NCI-H1694 (cell line): ENCODE data around the gene KLK11.
"Not testable (repeated sequence)": the region's sequence is repeated elsewhere in the genome, so short reads cannot be mapped to it uniquely, and the experiment has no call there.

Experiments used
- DNase-seq: peaks from one replicate; lab custom pipeline; 2025; lab: John Stamatoyannopoulos, UW

The KLK11 gene

DNA sequence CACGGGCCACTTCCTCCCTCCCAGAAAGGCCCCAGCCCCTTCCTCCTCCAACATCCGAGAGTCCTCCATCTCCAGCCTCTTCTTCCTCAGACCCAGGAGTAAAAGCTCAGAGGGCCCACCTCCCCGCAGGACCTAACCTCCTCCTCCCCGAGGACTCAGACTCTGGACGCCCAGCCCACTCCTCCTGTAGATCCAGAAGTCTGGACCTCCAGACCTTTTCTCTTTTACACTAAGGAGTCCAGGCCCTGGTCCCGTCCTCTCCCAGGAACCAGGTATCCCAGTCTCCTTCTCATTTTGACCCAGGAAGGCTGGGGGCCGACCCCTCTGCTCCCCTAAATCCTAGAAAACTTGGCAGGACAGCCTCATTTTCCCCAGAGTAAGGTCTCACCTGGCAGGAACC, 23.1 kb downstream of the KLK11 start:
- DNase-seq = no peak

GRCh38 chr19:51002542-51003311, 23.7 kb downstream of the KLK11 start:
- DNase-seq = no peak

DNA sequence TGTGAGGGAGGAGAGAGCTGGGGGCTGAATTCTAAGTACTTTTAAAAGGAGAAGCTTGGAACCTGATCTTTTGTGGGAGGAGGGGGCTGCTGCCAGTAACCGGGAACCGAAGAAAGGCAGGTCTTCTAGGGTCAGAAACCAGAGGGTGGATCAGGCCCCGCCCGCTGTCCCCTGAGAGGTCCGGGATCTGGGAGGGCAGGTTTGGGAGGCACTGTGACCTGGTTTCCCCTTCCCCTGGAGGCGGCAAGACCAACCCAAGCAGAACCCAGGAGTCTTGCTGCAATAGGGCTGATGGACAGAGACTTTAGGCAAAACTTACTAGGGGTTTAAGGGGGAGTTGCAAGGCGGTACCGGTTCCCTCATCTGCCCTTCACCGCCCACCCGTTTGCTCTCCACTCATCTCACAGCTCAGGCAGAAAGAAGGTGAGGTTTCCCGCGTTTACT, 24.3 kb downstream of the KLK11 start:
- DNase-seq = no peak

DNA sequence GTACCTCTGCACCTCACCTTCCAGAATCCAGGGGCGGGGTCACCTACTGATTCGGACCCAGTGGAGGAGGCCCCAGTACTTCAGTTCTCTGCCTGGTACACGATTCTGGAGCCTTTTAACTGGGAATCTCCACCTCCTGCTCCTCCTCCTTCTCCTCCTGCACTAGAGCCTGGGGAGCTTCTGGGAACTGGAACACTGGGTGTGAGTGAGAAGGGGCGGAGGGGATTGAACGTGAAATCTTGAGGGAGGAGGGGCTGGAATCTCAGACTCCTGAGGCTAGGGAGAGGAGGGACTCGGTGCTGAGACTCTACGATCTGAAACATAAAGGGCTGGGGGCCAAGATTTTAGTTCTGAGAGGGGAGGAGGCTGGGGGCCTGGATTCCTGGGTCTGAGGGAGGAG, 24.9 kb downstream of the KLK11 start, which contains the start of gene KLK8:
KLK8 (minus strand) TSS at position 90 of the 400 bp plus-strand sequence. CDS start 437 bp downstream, outside the sequence.
- DNase-seq = no peak

DNA sequence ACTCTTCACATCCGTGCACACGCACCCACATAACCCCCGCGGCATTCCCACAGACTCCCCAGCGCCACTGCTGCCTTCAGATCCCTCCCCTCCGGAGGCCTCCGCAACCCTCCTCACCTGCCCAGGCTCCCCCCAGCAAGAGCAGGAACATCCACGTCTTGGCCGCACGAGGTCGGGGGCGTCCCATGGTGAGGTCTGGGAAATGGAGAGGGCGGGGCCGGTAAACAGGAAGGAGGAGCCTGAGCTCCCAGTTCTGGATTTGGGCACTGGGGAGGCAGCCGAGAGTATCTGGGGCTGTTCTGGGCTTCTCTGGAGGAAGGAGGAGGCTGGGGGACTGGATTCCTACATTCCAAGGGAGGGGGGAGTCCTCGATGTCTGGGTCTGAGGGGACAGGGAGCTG, 25.4 kb downstream of the KLK11 start:
- no peak for DNase-seq

- DNase-seq = no peak
These were observed 26.0 kb downstream of the KLK11 start for GRCh38 chr19:51000426-51000825.

DNA sequence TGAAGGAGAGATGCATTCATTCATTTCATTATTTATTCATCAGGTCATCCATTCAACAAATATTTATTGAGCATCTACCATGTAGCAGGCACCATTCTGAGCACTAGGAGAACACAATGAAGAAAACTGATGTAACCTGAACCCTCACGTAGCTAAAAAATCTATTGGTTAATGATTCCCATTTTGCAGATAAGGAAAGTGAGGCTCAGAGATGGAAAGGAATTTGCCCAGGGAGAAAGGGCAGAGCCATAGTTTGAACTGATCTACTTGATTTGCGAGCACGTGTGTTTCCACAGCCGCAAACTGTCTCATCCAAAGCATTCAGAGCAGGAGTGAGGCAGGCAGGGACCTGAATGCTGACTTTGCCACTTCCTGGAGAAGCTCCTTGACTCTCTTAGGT, 27.7 kb downstream of the KLK11 start:
- DNase-seq = no peak

GRCh38 chr19:50998061-50998460, 28.4 kb downstream of the KLK11 start:
- DNase-seq = no peak

- DNase-seq = no peak
These were observed 32.3 kb downstream of the KLK11 start for GRCh38 chr19:50994129-50994528.

DNA sequence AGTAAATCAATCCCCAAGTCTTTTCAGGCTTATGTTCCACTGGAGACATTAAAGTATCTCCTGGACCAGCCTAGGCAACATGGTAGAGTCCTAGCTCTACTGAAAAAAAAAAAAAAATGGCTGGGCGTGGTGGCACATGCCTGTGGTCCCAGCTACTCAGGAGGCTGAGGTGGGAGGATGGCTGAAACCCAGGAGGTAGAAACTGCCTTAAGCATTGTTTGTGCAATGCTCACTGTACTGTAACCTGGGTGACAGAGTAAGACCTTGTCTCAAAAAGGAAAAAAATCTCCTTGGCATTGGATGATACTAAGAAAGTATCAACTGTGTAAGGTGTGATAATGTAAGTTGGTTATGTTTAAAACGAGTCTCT, 33.8 kb downstream of the KLK11 start:
- DNase-seq = no peak

DNA sequence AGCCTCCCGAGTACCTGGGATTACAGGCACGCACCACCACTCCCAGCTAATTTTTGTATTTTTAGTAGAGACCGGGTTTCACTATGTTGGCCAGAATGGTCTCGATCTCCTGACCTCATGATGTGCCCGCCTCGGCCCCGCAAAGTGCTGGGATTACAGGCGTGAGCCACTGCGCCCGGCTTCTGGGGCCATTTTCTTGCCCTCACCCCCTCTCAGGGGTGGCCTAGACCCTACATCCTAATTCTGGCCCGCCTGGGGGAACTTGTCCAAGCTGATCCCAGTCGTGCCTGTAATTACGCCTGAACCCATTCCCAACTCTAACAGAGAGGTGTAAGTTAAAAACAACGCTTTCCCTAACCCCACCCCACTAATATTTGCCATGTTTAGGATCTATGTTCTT, 42.0 kb downstream of the KLK11 start:
- not testable (repeated sequence) for DNase-seq

DNA sequence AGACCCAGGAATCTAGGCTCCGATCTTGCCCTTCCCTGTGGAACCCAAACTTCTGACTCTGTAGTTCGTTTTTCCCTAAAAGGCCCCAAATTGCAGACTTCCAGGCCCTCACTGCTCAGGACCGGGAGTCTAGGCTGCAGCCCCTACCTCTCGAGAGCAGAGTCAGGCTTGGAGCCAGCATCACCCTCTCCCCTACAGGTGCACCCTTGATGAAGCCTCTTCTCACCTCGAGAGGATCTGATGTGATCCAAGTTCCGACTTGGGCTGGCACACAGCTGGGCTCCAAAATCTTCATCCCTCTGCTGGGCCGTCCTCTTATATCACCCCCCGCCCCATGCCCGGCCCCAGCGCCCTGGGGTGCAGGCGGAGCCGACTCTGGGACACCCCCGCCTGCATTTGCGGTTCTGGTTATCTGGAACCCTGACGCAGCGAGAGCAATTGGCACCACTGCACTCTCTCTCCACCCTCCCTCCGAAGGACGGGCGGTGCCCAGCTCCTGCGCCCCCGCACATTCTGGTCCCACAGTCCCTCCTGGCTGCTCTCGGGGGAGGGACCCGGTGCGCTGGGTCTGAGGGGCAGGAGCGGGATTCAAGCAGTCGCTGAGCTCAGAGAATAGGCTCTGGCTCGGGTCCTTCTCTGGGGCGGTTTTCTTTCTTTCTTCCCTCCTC, 42.7 kb downstream of the KLK11 start, which contains the start of gene KLK7:
KLK7 (minus strand) TSS at position 293 of the 668 bp plus-strand sequence. CDS start 1,518 bp downstream, outside the sequence.
- DNase-seq = no peak

GRCh38 chr19:50982186-50982585, 44.2 kb downstream of the KLK11 start:
- DNase-seq = no peak

- no peak for DNase-seq
These were observed 44.7 kb downstream of the KLK11 start for GRCh38 chr19:50981587-50982146.

- no peak for DNase-seq
These were observed 46.2 kb downstream of the KLK11 start for GRCh38 chr19:50980208-50980607.

DNA sequence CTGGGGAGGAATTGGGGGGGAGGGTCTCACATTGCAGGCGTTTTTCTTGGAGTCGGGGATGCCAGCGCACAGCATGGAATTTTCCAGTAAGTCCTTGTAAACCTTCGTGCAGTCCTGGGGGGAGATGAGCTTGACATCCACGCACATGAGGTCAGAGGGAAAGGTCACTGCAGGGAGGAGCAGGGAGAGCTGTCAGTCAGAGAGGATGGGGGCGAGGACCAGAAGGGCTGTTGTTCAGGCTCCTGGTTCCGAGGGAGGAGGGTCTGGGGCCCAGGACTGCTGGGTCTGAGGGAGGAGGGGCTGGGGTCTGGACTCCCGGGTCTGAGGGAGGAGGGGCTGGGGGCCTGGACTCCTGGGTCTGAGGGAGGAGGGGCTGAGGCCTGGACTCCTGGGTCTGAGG, 46.7 kb downstream of the KLK11 start:
- no peak for DNase-seq

DNA sequence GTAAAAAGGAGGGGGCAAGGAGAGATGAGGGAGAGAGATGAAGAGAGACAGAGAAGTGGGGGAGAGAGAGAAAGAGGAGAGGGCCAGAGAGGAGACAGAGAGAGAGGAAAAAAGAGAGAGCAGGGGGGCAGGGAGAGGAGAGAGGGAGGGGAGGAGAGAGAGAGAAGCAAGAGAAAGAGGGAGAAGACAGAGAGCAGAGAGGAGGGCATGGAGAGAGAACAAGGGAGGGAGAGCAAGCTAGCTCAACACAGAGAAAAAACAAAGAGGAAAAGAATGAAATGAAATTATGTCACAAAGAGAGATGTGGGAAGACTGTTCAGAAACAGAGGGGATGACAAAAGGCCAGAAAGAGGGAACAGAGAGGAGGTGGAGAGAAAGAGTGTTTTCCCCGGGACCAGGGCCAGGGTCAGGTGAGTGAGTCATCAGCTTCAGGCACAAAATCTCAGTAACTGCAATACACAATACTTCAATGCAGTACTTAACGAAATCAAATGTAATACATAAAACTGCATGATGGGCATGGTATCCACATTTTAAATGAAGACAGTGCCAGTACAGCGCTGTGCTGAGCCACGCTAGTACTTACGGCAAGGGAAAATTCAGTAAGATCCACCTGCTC, 47.5 kb downstream of the KLK11 start:
- no peak for DNase-seq

DNA sequence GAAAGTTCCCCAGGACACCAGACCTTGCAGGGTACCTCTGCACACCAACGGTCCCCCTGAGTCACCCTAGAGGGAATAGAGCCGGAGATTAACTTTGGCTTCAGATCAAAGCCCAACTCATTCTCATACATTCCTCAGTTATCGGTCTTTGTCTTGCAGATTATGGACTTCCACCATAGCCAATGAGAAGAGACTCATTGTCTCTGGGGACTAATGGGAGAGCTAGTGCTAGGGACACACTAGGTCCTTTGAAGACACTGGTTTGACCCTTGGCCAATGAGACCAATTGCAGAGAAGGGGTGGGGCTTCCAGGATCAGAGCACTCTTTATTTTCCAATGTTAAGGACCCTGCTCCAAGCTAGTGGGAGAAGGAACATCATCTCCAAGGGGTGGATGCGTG, 48.8 kb downstream of the KLK11 start:
- no peak for DNase-seq

DNA sequence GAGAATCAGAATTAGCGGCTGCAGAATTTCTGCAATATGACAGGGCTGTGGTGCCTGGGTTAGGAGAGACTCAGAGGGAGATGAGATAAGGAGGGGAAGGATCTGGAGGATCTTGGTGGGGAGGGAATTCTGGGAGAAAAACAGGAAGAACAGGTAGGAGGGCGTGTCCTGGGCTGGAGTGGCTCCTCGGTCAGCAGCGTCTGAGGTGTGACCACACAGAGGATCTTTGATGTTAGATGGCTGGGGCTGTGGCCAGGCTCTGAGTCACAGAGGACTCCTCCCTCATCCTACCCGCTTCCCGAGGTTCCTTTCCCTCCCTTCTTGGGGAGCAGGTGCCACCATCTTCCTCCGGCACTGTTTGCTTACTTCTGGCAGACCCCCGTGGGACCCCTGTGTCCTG, 50.6 kb downstream of the KLK11 start:
- no peak for DNase-seq

DNA sequence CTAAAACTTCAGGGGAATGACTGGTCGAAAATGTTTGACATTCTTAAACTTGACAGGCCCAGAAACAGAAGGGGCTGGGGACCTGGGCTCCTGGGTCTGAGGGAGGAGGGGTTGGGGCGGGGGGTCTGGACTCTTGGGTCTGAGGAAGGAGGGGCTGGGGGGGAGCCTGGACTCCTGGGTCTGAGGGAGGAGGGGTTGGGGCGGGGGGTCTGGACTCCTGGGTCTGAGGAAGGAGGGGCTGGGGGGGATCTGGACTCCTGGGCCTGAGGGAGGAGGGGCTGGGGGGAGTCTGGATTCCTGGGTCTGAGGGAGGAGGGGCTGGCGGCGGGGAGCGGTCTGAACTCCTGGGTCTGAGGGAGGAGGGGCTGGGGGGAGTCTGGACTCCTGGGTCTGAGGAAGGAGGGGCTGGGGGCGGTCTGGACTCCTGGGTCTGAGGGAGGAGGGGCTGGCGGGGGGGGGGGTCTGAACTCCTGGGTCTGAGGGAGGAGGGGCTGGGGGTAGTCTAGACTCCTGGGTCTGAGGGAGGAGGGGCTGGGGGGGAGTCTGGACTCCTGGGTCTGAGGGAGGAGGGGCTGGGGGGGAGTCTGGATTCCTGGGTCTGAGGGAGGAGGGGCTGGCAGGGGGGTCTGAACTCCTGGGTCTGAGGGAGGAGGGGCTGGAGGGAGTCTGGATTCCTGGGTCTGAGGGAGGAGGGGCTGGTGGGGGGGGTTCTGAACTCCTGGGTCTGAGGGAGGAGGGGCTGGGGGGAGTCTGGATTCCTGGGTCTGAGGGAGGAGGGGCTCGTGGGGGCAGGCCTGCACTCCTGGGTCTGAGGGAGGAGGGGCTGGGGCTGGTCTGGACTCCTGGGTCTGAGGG, 51.5 kb downstream of the KLK11 start:
- DNase-seq = no peak

DNA sequence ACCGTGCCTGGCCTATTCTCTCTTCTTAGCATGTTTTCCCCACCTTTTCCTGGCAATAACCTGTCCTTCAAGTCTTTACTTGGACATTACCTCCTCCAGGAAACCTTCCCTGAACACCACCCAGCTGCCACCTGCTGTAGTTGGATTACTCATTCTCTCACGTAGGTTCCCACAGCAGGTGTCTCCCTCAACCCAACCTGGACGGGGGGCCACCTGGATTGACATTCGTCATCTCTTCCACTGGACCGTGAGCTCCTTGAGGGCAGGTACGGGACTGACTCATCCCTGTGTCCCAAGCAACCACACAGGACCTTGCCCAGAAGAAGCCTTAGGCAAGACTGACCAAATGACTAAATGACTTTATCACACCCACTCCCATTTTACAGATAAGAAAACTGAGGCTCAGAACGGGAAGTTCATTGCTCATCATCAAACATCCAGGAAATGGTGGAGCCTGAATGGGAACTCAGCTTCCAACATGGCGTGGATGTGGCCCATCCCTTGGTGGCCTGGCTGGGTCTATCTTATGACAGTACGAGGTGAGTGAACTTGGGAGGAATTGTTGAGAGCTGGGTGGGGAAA, 53.5 kb downstream of the KLK11 start:
- no peak for DNase-seq
